Left ventricle myocardium inferior (tissue), 1 donor: ENCODE results near the gene HNRNPD. TPM values are rescaled to one million over a fixed set of nuclear protein-coding genes. Genes with fewer than 3 reads are reported as not detected.
A peak's percentile ranks its signal among the peaks of the same experiment; 100 is the strongest.
"Not testable (repeated sequence)": the region's sequence is repeated elsewhere in the genome, so short reads cannot be mapped to it uniquely, and the experiment has no call there.

Experiments used
- DNase-seq: peaks from one replicate; pipeline ENCODE4 v3.0.0-alpha.2; 2020
- H3K27ac ChIP-seq: fragments of 200-600 bp; replicated peaks from 2 replicates; pipeline ENCODE4 v1.8.0; 2021
- H3K27me3 ChIP-seq: fragments of 200-600 bp; 2 replicates; pipeline ENCODE4 v1.8.0; 2021; ENCODE audit warnings: low read depth
- H3K36me3 ChIP-seq: fragments of 200-600 bp; 2 replicates; pipeline ENCODE4 v1.8.0; 2021
- H3K4me1 ChIP-seq: fragments of 200-600 bp; 2 replicates; pipeline ENCODE4 v1.8.0; 2021
- H3K4me3 ChIP-seq: fragments of 200-600 bp; 2 replicates; pipeline ENCODE4 v1.8.0; 2021; ENCODE audit warnings: mild to moderate bottlenecking, moderate library complexity
- H3K9me3 ChIP-seq: fragments of 200-600 bp; replicated peaks from 2 replicates; pipeline ENCODE4 v1.8.0; 2021
- CTCF ChIP-seq: fragments of 200-600 bp; IDR thresholded peaks from 2 replicates; pipeline ENCODE4 v1.8.0; 2021; ENCODE audit warnings: antibody characterized with exemption, mild to moderate bottlenecking, borderline replicate concordance
- intact Hi-C: fragments of 100-400 bp; cut with micrococcal nuclease; formaldehyde crosslinking; loops from one replicate; pipeline ENCODE4 v1.11.0; 2022
- total RNA-seq: library from RNA; stranded (reverse); fragmentation: NEBNext Ultra II Directional; extraction: Animal tissue kit (Norgen Biotek cat#: 25700); gene quantifications from one replicate; pipeline ENCODE4 v1.2.1, GENCODE V29; 2021
- donor health status: DM: no; HTN: yes; CAD: no; lungs with severe emphysema.

Gene HNRNPD
- total RNA-seq, 1 donor from 2014 or later, result 93.0 TPM

GRCh38 chr4:82394896-82395295, 21.1 kb upstream of the HNRNPD start:
- DNase-seq, result no peak

GRCh38 chr4:82390061-82390460, 16.3 kb upstream of the HNRNPD start:
- intact Hi-C loops, H3K9me3 ChIP-seq, DNase-seq, H3K27me3 ChIP-seq, H3K27ac ChIP-seq, H3K36me3 ChIP-seq, H3K4me3 ChIP-seq: not testable (repeated sequence)
- H3K4me1 ChIP-seq, result peaks cover 12% of the 10 kb centered on the region

More at GRCh38 chr4:82394896-82395295, 21.1 kb upstream of the HNRNPD start:
- Histone ChIP-seq H3K27me3 (no peaks in the 10 kb centered on the region), H3K4me1 (no peaks in the 10 kb centered on the region), H3K27ac (no peak overlapping the region), H3K36me3 (no peaks in the 10 kb centered on the region), H3K4me3 (no peak overlapping the region), H3K9me3 (no peaks in the 10 kb centered on the region)
- TF ChIP-seq CTCF, result no peak
- intact Hi-C loops, result no loop called here

GRCh38 chr4:82388405-82388804, 14.6 kb upstream of the HNRNPD start:
- no peak overlapping the region for H3K27ac ChIP-seq
- no peak for DNase-seq

GRCh38 chr4:82386312-82386711, 12.5 kb upstream of the HNRNPD start:
- H3K36me3 ChIP-seq, result not testable (repeated sequence)

More at GRCh38 chr4:82388405-82388804, 14.6 kb upstream of the HNRNPD start:
- H3K9me3 ChIP-seq, result no peaks in the 10 kb centered on the region
- intact Hi-C loops, result no loop called here
- no peak overlapping the region for H3K4me3 ChIP-seq
- H3K27me3 ChIP-seq, result no peaks in the 10 kb centered on the region
- H3K4me1 ChIP-seq, result peaks cover 12% of the 10 kb centered on the region
- TF ChIP-seq CTCF, result peak; percentile 48
- H3K36me3 ChIP-seq, result no peaks in the 10 kb centered on the region

GRCh38 chr4:82382751-82383150, 9.0 kb upstream of the HNRNPD start:
- Histone ChIP-seq H3K27ac (peak overlapping the region; percentile 82), H3K36me3 (no peaks in the 10 kb centered on the region), H3K4me1 (peaks cover 32% of the 10 kb centered on the region), H3K4me3 (no peak overlapping the region), H3K27me3 (no peaks in the 10 kb centered on the region), H3K9me3 (no peaks in the 10 kb centered on the region)
- no peak for DNase-seq
- intact Hi-C loops, result no loop called here
- TF ChIP-seq CTCF, result no peak

More at GRCh38 chr4:82386312-82386711, 12.5 kb upstream of the HNRNPD start:
- peaks cover 27% of the 10 kb centered on the region for H3K4me1 ChIP-seq
- H3K27ac ChIP-seq, DNase-seq, H3K9me3 ChIP-seq, H3K4me3 ChIP-seq, H3K27me3 ChIP-seq, intact Hi-C loops: not testable (repeated sequence)

GRCh38 chr4:82381661-82382296, 8.0 kb upstream of the HNRNPD start:
- Histone ChIP-seq H3K27ac (peak overlapping the region; percentile 82), H3K4me3 (no peak overlapping the region), H3K4me1 (peaks cover 30% of the 10 kb centered on the region), H3K9me3 (no peaks in the 10 kb centered on the region), H3K36me3 (no peaks in the 10 kb centered on the region), H3K27me3 (no peaks in the 10 kb centered on the region)
- DNase-seq, result no peak
- intact Hi-C loops, result no loop called here
- no peak for TF ChIP-seq CTCF
